PC-3 (cell line): ENCODE data around the gene COL9A2.

Source experiments
- EZH2 ChIP-seq: fragments of 300-600 bp; sonication (generic); IDR thresholded peaks from one replicate; pipeline ENCODE4 v1.6.1; 2017; ENCODE audit warnings: antibody characterized with exemption, mild to moderate bottlenecking, low read length; ENCODE audit not compliant: unreplicated experiment
- TF ChIP-seq, protein P1 (sequence below): fragments of 300-600 bp; sonication (generic); conservative IDR thresholded peaks from 2 replicates; pipeline ENCODE4 v1.5.1; 2017; ENCODE audit warnings: antibody characterized with exemption, low read depth, mild to moderate bottlenecking, low read length

DNA sequence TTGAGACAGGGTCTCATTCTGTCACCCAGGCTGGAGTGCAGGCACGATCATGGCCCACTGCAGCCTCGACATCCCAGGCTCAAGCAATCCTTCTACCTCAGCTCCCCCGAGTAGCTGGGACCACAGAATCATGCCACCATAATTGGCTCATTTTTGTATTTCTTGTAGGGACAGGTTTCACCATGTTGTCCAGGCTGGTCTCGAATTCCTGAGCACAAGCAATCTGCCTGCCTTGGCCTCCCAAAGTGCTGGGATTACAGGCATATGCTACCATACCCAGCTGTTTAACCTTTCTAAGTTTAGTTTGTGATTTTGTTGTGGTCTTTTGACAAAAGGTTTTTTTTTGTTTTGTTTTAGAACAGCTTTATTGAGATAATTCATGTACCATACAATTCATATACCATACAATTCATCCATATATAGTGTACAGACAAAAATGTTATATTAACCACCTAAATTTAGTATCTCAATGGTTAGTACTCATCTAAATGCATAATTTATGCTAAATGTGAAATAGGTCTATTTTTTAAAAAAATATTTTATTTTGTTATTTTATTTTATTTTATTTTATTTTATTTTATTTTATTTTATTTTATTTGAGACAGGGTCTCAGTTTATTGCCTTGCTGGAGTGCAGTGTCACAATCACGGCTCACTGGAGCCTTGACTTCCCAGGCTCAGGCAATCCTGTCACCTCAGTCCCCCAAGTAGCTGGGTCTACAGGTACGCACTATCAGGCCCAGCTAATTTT lies 50.1 kb downstream of the COL9A2 start:
- no peak for TF ChIP-seq EZH2
- TF ChIP-seq, protein P1, sequence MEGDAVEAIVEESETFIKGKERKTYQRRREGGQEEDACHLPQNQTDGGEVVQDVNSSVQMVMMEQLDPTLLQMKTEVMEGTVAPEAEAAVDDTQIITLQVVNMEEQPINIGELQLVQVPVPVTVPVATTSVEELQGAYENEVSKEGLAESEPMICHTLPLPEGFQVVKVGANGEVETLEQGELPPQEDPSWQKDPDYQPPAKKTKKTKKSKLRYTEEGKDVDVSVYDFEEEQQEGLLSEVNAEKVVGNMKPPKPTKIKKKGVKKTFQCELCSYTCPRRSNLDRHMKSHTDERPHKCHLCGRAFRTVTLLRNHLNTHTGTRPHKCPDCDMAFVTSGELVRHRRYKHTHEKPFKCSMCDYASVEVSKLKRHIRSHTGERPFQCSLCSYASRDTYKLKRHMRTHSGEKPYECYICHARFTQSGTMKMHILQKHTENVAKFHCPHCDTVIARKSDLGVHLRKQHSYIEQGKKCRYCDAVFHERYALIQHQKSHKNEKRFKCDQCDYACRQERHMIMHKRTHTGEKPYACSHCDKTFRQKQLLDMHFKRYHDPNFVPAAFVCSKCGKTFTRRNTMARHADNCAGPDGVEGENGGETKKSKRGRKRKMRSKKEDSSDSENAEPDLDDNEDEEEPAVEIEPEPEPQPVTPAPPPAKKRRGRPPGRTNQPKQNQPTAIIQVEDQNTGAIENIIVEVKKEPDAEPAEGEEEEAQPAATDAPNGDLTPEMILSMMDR = no peak
